OCI-LY3 (cell line): ENCODE results near the gene RNASE12.
A peak's percentile ranks its signal among the peaks of the same experiment; 100 is the strongest.

ENCODE experiments used
- H2AFZ ChIP-seq: fragments of 200-600, 300-600 bp; shearing (Covaris generic); 2 replicates; pipeline ENCODE4 v1.6.0; 2014; ENCODE audit warnings: antibody characterized with exemption, low read depth, low read length
- H3K27ac ChIP-seq: fragments of 200-600, 300-600 bp; sonication (generic); 2 replicates; pipeline ENCODE4 v1.5.1; 2014; ENCODE audit warnings: mild to moderate bottlenecking, low read length, moderate library complexity, mixed read lengths
- H3K27me3 ChIP-seq: fragments of 200-600, 300-600 bp; sonication (generic); 2 replicates; pipeline ENCODE4 v1.6.1; 2014; ENCODE audit warnings: low read depth, low read length, mixed read lengths
- H3K36me3 ChIP-seq: fragments of 200-600, 300-600 bp; sonication (generic); replicated peaks from 2 replicates; pipeline ENCODE3; 2014; ENCODE audit warnings: low read depth, low read length, mixed read lengths
- H3K4me1 ChIP-seq: fragments of 300-600, 200-600 bp; sonication (generic); 2 replicates; pipeline ENCODE4 v1.6.1; 2014; ENCODE audit warnings: low read length, mixed read lengths
- H3K4me2 ChIP-seq: fragments of 200-600, 300-600 bp; sonication (generic); 2 replicates; pipeline ENCODE4 v1.6.1; 2014; ENCODE audit warnings: low read length, mixed read lengths
- H3K4me3 ChIP-seq: fragments of 300-600, 200-600 bp; sonication (generic); 2 replicates; pipeline ENCODE4 v1.5.1; 2014; ENCODE audit warnings: antibody characterized with exemption, mild to moderate bottlenecking, low read length, moderate library complexity
- H3K79me2 ChIP-seq: fragments of 300-600, 200-600 bp; shearing (Covaris generic); 2 replicates; pipeline ENCODE4 v1.6.1; 2014; ENCODE audit warnings: mild to moderate bottlenecking, low read length, mixed read lengths
- H3K9ac ChIP-seq: fragments of 300-600, 200-600 bp; shearing (Covaris generic); 2 replicates; pipeline ENCODE4 v1.6.0; 2014; ENCODE audit warnings: mild to moderate bottlenecking, low read length, moderate library complexity
- H3K9me3 ChIP-seq: fragments of 200-600, 300-600 bp; shearing (Covaris generic); 2 replicates; pipeline ENCODE4 v1.6.1; 2014; ENCODE audit warnings: low read length, mixed read lengths; ENCODE audit not compliant: insufficient read depth
- H4K20me1 ChIP-seq: fragments of 200-600, 300-600 bp; sonication (generic); 2 replicates; pipeline ENCODE4 v1.6.1; 2016; ENCODE audit warnings: low read length, mixed read lengths; ENCODE audit not compliant: insufficient read depth
- CTCF ChIP-seq: fragments of 200-600, 300-600 bp; sonication (generic); IDR thresholded peaks from 2 replicates; pipeline ENCODE4 v1.5.1; 2014; ENCODE audit warnings: antibody characterized with exemption, low read length, low read depth
- EZH2phosphoT487 ChIP-seq: fragments of 200-600 bp; shearing (Covaris generic); IDR thresholded peaks from 2 replicates; pipeline ENCODE4 v1.6.1; 2018; ENCODE audit warnings: antibody characterized with exemption, mixed run types, low read depth

RNASE12 gene

DNA sequence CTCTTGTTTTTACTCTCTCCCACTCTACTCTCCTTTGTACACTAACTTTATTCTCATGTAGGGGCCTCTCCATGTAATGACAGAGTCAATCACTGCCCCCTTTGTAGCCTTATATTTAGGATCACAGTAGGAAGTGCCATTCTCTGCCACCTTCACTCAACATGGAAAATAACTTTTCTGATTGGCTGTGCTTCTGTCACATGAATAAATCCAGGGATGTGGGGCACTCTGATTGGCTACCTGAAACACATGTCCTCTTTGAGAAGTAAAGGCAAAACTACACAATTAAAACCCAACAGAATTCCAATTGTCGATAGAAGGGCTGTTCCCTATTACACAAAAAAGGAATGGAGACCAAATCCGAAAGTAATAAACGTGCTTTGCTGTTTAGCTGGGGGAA, 30.2 kb downstream of the RNASE12 start, which contains the start of gene RNASE9:
TSS of gene RNASE9 (minus strand) at position 87 of the 400 bp plus-strand sequence.
- Histone ChIP-seq H3K4me1 (no peaks in the 10 kb centered on the region), H3K4me3 (no peak within 1 kb of the TSS), H2AFZ (no peak within 1 kb of the TSS), H3K79me2 (no peaks in the 10 kb centered on the region), H3K36me3 (no peaks in the 10 kb centered on the region), H3K4me2 (no peak within 1 kb of the TSS), H3K27me3 (no peaks in the 10 kb centered on the region), H3K9me3 (no peaks in the 10 kb centered on the region), H3K27ac (no peak within 1 kb of the TSS), H4K20me1 (no peaks in the 10 kb centered on the region), H3K9ac (no peak within 1 kb of the TSS)
- TF ChIP-seq CTCF (no peak), EZH2phosphoT487 (no peak)

DNA sequence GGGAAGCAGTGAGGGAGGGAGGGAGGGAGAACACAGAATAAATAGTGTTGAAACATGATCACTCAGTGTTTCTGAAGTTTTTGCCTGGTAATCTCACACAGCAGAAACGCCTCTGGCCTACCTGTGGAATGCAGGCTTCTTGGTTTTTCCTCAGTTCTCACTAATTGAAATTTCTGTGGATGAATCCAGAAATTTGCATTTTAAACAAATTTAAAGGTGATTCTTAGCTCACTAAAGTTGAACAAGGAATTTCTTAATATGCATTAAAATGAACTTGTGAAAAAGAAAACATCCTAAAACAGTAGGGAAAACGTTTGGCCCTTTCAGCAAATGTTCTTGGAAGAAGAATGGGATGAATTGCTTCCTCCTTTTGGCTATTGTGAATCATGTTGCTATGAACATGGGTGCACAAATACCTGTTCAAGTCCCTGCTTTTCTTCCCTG, 31.7 kb downstream of the RNASE12 start:
- H3K27ac ChIP-seq: no peak overlapping the region

GRCh38 chr14:20557212-20557542, 34.0 kb downstream of the RNASE12 start:
- no peaks in the 10 kb centered on the region for H3K36me3 ChIP-seq
- no peak for TF ChIP-seq EZH2phosphoT487
- TF ChIP-seq CTCF: no peak
- no peak overlapping the region for H3K9ac ChIP-seq
- H3K4me2 ChIP-seq: no peak overlapping the region
- no peaks in the 10 kb centered on the region for H3K79me2 ChIP-seq
- no peaks in the 10 kb centered on the region for H3K9me3 ChIP-seq
- H2AFZ ChIP-seq: 0 out of 2 replicates have a peak overlapping the region, but pooled peaks have one; percentile 11
- no peaks in the 10 kb centered on the region for H3K27me3 ChIP-seq
- H3K4me3 ChIP-seq: no peak overlapping the region
- H4K20me1 ChIP-seq: no peaks in the 10 kb centered on the region
- H3K27ac ChIP-seq: no peak overlapping the region
- H3K4me1 ChIP-seq: no peaks in the 10 kb centered on the region

More for the DNA sequence above, 31.7 kb downstream of the RNASE12 start:
- no peaks in the 10 kb centered on the region for H3K79me2 ChIP-seq
- no peaks in the 10 kb centered on the region for H3K4me1 ChIP-seq
- H3K36me3 ChIP-seq: no peaks in the 10 kb centered on the region
- TF ChIP-seq CTCF (no peak), EZH2phosphoT487 (no peak)
- H3K4me2 ChIP-seq: no peak overlapping the region
- no peaks in the 10 kb centered on the region for H3K9me3 ChIP-seq
- no peaks in the 10 kb centered on the region for H3K27me3 ChIP-seq
- H3K4me3 ChIP-seq: no peak overlapping the region
- H2AFZ ChIP-seq: no peak overlapping the region
- no peaks in the 10 kb centered on the region for H4K20me1 ChIP-seq
- H3K9ac ChIP-seq: no peak overlapping the region

DNA sequence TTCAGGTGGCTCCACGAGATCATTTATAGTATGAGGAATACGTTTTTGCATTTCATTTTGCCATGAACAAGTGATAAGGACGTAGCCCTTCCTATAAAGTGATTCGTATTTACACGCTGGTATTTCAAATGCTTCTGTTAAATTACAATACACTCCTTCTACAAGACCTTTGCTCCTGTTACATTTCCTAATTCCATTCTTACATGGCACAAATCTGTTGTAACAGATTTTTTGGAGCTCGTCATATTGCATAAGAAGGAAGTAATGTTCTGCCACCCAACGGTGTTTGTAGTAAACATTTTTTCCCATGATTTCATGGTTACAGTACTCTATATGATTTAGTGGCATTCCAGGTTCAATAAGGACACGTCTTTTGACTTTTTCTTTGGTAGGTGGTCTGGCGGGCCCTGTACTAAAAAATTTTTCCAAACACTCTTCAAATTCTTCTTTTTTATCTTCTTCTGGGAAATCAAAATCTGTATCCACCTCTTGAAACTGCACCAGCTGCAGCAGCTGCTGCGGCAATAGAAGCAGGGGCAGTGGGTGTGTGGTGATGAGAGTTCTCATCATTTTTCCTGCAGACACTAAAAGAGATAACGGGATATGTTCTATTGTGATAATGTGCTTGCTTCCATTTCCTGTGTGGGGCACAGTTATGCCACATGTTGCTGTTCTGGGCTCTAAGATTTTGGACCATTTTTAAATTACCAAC, 34.5 kb downstream of the RNASE12 start:
- no peak overlapping the region for H3K27ac ChIP-seq
- no peak overlapping the region for H3K4me3 ChIP-seq
- H3K36me3 ChIP-seq: no peaks in the 10 kb centered on the region
- 0 out of 2 replicates have a peak overlapping the region, but pooled peaks have one; percentile 11 for H2AFZ ChIP-seq
- TF ChIP-seq EZH2phosphoT487 (no peak), CTCF (no peak)
- no peak overlapping the region for H3K9ac ChIP-seq
- no peaks in the 10 kb centered on the region for H3K79me2 ChIP-seq
- H3K4me2 ChIP-seq: no peak overlapping the region
- no peaks in the 10 kb centered on the region for H4K20me1 ChIP-seq
- H3K9me3 ChIP-seq: no peaks in the 10 kb centered on the region
- H3K4me1 ChIP-seq: no peaks in the 10 kb centered on the region
- no peaks in the 10 kb centered on the region for H3K27me3 ChIP-seq
